ENCODE data around the gene MYPOP. TPM values are rescaled to one million over a fixed set of nuclear protein-coding genes. Genes with fewer than 3 reads are reported as not detected.

Gene MYPOP
- total RNA-seq, 1 donor from 2014 or later: 11.9 TPM

DNA sequence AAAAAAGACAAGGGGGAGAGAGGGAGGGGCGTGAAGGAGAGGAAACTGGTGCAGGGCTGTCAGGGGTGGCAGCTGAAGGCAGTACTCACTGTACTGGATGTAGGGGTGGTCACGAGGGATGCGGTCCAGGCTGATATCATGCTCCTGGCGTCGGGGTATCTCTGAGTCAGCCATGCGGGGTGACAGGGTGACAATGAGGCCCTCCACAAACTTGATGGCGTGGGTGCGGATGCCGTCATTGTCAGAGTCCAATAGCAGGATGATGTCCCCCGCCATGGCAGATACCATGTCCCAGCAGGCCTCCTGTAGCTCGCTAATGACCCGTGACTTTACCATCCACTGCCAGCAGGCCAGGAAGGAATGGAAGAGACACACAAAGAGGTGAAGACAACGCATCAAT is 54.8 kb downstream of the MYPOP start:
- Mint-ChIP-seq H3K4me3 (ENCODE audit: unreplicated experiment) (no peak overlapping the region), H3K27me3 (ENCODE audit: low read depth) (no peaks in the 10 kb centered on the region), H3K4me1 (ENCODE audit: low read depth) (no peaks in the 10 kb centered on the region), H3K36me3 (ENCODE audit: low read depth) (peaks cover 47% of the 10 kb centered on the region), H3K27ac (ENCODE audit: unreplicated experiment) (no peak overlapping the region), H3K9me3 (ENCODE audit: low read depth) (no peaks in the 10 kb centered on the region)
- TF ChIP-seq, protein P1, sequence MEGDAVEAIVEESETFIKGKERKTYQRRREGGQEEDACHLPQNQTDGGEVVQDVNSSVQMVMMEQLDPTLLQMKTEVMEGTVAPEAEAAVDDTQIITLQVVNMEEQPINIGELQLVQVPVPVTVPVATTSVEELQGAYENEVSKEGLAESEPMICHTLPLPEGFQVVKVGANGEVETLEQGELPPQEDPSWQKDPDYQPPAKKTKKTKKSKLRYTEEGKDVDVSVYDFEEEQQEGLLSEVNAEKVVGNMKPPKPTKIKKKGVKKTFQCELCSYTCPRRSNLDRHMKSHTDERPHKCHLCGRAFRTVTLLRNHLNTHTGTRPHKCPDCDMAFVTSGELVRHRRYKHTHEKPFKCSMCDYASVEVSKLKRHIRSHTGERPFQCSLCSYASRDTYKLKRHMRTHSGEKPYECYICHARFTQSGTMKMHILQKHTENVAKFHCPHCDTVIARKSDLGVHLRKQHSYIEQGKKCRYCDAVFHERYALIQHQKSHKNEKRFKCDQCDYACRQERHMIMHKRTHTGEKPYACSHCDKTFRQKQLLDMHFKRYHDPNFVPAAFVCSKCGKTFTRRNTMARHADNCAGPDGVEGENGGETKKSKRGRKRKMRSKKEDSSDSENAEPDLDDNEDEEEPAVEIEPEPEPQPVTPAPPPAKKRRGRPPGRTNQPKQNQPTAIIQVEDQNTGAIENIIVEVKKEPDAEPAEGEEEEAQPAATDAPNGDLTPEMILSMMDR (IDR thresholded peaks at IDR 0.05): no peak
- no peak for DNase-seq (ENCODE audit: low spot score)

DNA sequence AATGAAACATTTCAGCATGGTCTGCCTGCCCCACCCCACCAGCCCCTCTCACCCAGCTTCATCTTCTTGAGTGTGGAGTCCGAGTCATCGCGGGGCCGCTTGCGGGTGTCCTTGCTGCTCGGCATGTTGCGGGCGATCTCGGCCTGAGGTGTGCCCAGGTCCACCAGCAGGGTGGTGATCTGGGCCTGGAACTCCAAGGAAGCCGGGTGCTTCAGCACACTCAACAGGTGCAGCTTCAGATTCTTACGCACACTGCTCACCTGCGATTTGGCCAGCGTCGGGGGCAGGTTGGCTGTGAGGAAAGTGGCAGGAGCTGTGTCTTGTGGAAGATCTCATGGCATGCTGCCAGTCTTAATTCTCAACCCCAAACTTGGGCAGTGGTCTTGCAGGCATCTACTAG is 60.2 kb downstream of the MYPOP start:
- no peak for DNase-seq (ENCODE audit: low spot score)
- TF ChIP-seq, protein P1 (IDR thresholded peaks at IDR 0.05): no peak
- Mint-ChIP-seq H3K4me1 (ENCODE audit: low read depth) (no peaks in the 10 kb centered on the region), H3K27me3 (ENCODE audit: low read depth) (no peaks in the 10 kb centered on the region), H3K27ac (ENCODE audit: unreplicated experiment) (no peak overlapping the region), H3K9me3 (ENCODE audit: low read depth) (no peaks in the 10 kb centered on the region), H3K4me3 (ENCODE audit: unreplicated experiment) (no peak overlapping the region), H3K36me3 (ENCODE audit: low read depth) (peaks cover 53% of the 10 kb centered on the region)

Other genes with a start within 250 kb of the MYPOP start
- 0.41 to 2.4 TPM (median 1.3 TPM) in 3 replicates for gene GIPR, start 234.4 kb downstream of the MYPOP start, total RNA-seq
- 310 to 361 TPM (median 314 TPM) in 3 replicates for gene SNRPD2, start 210.7 kb downstream of the MYPOP start, total RNA-seq
- 11.9 to 13.7 TPM (median 13.4 TPM) in 3 replicates for gene QPCTL, start 209.9 kb downstream of the MYPOP start, total RNA-seq
- 12.7 to 14.8 TPM (median 14.3 TPM) in 3 replicates for gene FBXO46, start 171.7 kb downstream of the MYPOP start, total RNA-seq
- not detected in 3 replicates for gene MEIOSIN, start 169.2 kb downstream of the MYPOP start, total RNA-seq
- 29.3 to 33.8 TPM (median 33.0 TPM) in 3 replicates for gene SIX5, start 133.4 kb downstream of the MYPOP start, total RNA-seq
- 95.0 to 176 TPM (median 162 TPM) in 3 replicates for gene DMPK, start 120.1 kb downstream of the MYPOP start, total RNA-seq
- gene DMWD, start 109.8 kb downstream of the MYPOP start, total RNA-seq: 77.6 to 83.0 TPM (median 79.4 TPM) in 3 replicates
- 0.15 TPM in 1 of 3 replicates, not detected in the others for gene RSPH6A, start 87.3 kb downstream of the MYPOP start, total RNA-seq
- gene SYMPK, start 39.5 kb downstream of the MYPOP start, total RNA-seq: 56.5 to 63.3 TPM (median 58.0 TPM) in 3 replicates
- gene FOXA3, start 38.3 kb downstream of the MYPOP start, total RNA-seq: not detected in 3 replicates
- 24.9 to 30.5 TPM (median 28.6 TPM) in 3 replicates for gene IRF2BP1, start 16.5 kb downstream of the MYPOP start, total RNA-seq
- gene NANOS2, start 12.2 kb upstream of the MYPOP start, total RNA-seq: not detected in 3 replicates
- 0.10 to 0.22 TPM (median 0.18 TPM) in 3 replicates for gene NOVA2, start 71.3 kb upstream of the MYPOP start, total RNA-seq
- gene CCDC61, start 92.9 kb upstream of the MYPOP start, total RNA-seq: 7.2 to 8.4 TPM (median 7.8 TPM) in 3 replicates
- not detected in 3 replicates for gene PGLYRP1, start 120.4 kb upstream of the MYPOP start, total RNA-seq
- 0.15 TPM in 1 of 3 replicates, not detected in the others for gene IGFL4, start 138.4 kb upstream of the MYPOP start, total RNA-seq
- 0.70 to 1.1 TPM in 2 of 3 replicates, not detected in the other for gene IGFL3, start 222.1 kb upstream of the MYPOP start, total RNA-seq
- 0.55 to 1.3 TPM (median 0.64 TPM) in 3 replicates for gene IGFL2, start 245.6 kb upstream of the MYPOP start, total RNA-seq

Data from chondrocyte (in vitro differentiated cells).